RWPE2 (cell line): ENCODE data around the gene NDRG2.

Source experiments
- ATAC-seq: fragments of 200-7000 bp; cut with Tn5 transposase; 3 replicates; pipeline ENCODE4 v1.9.1; 2021; ENCODE audit warnings: low read depth
- DNase-seq: peaks from one replicate; pipeline ENCODE4 v3.0.0-alpha.2; 2020; ENCODE audit warnings: low spot score
- H3K27ac ChIP-seq: fragments of 450-650 bp; 2 replicates; pipeline ENCODE4 v1.5.1; 2017; ENCODE audit warnings: mild to moderate bottlenecking; ENCODE audit not compliant: poor library complexity, severe bottlenecking
- H3K27me3 ChIP-seq: fragments of 250-450 bp; sonication (Bioruptor Pico); 2 replicates; pipeline ENCODE4 v1.5.1; 2021; ENCODE audit warnings: mild to moderate bottlenecking, moderate library complexity; ENCODE audit not compliant: insufficient read depth, poor library complexity, severe bottlenecking
- H3K36me3 ChIP-seq: fragments of 250-450 bp; sonication (Bioruptor Pico); 2 replicates; pipeline ENCODE4 v1.5.1; 2020; ENCODE audit warnings: low read depth, mild to moderate bottlenecking, moderate library complexity
- H3K4me1 ChIP-seq: fragments of 250-450 bp; sonication (Bioruptor Pico); 2 replicates; pipeline ENCODE4 v1.5.1; 2021; ENCODE audit warnings: mild to moderate bottlenecking, moderate library complexity; ENCODE audit not compliant: insufficient read depth, poor library complexity, severe bottlenecking
- H3K4me3 ChIP-seq: fragments of 250-450 bp; sonication (Bioruptor Pico); 2 replicates; pipeline ENCODE4 v1.5.1; 2021; ENCODE audit warnings: mild to moderate bottlenecking, moderate library complexity; ENCODE audit not compliant: severe bottlenecking
- H3K9me3 ChIP-seq: fragments of 250-450 bp; sonication (Bioruptor Pico); 2 replicates; pipeline ENCODE4 v1.5.1; 2021; ENCODE audit warnings: mild to moderate bottlenecking, moderate library complexity; ENCODE audit not compliant: severe bottlenecking
- CTCF ChIP-seq: fragments of 450-650 bp; IDR thresholded peaks from one replicate; pipeline ENCODE4 v1.5.1; 2017; ENCODE audit warnings: mild to moderate bottlenecking, moderate library complexity; ENCODE audit not compliant: poor library complexity, severe bottlenecking

The NDRG2 gene

GRCh38 chr14:21068521-21069387, 43.9 kb upstream of the NDRG2 start:
- Histone ChIP-seq H3K4me1 (peaks cover 6% of the 10 kb centered on the region), H3K36me3 (peaks cover 5% of the 10 kb centered on the region), H3K4me3 (peak overlapping the region; percentile 64), H3K27ac (no peak overlapping the region), H3K27me3 (peaks cover 12% of the 10 kb centered on the region), H3K9me3 (no peaks in the 10 kb centered on the region)
- ATAC-seq = peak; percentile 34
- no peak for DNase-seq
- TF ChIP-seq CTCF = peak; percentile 85

- Histone ChIP-seq H3K27me3 (peaks cover 12% of the 10 kb centered on the region), H3K4me3 (no peak overlapping the region), H3K36me3 (no peaks in the 10 kb centered on the region), H3K4me1 (peaks cover 6% of the 10 kb centered on the region), H3K27ac (no peak overlapping the region), H3K9me3 (no peaks in the 10 kb centered on the region)
- DNase-seq (no peak), ATAC-seq (no peak)
- peak; percentile 43 for TF ChIP-seq CTCF
These were observed 42.1 kb upstream of the NDRG2 start for GRCh38 chr14:21066882-21067502.

- Histone ChIP-seq H3K27ac (no peak overlapping the region), H3K4me1 (no peaks in the 10 kb centered on the region), H3K4me3 (no peak overlapping the region), H3K36me3 (no peaks in the 10 kb centered on the region), H3K27me3 (no peaks in the 10 kb centered on the region), H3K9me3 (no peaks in the 10 kb centered on the region)
- ATAC-seq = peak; percentile 37; the same call in 1 of the 3 replicates
- no peak for DNase-seq
- TF ChIP-seq CTCF = no peak
These were observed 38.6 kb upstream of the NDRG2 start for GRCh38 chr14:21063479-21063878.

- no peaks in the 10 kb centered on the region for H3K4me1 ChIP-seq
- no peak for DNase-seq
- no peaks in the 10 kb centered on the region for H3K36me3 ChIP-seq
- TF ChIP-seq CTCF = no peak
- H3K9me3 ChIP-seq = no peaks in the 10 kb centered on the region
- no peak for ATAC-seq
- no peak overlapping the region for H3K27ac ChIP-seq
- H3K4me3 ChIP-seq = no peak overlapping the region
- H3K27me3 ChIP-seq = no peaks in the 10 kb centered on the region
These were observed 36.4 kb upstream of the NDRG2 start for GRCh38 chr14:21061347-21061668.
